ENCODE results near the gene RIN2. TPM values are rescaled to one million over a fixed set of nuclear protein-coding genes. Genes with fewer than 3 reads are reported as not detected.

Gene RIN2
- total and polyA plus RNA-seq, 2 of the 4 experiments (the other 2 are of a cell fraction): 16.1 to 72.2 TPM

DNA sequence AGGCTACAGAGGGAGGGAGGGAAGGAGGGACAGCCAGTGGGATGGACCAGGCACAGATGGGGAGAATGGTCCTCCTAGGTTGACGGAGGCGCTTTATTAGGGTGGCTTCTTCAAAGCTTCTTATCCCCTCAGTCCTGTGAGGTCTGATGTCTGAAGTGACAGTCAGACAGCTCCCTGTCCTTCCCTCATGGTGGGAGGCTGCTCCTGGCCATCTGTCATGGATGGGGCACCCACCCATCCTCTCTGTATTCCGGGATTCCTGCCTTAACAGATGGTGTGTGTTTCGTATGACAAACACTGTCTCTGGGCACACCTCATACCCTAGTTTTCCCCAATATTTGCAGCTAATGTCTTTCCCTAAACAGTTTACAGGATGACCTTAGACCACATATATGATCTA is 7.9 kb downstream of the RIN2 start:
- Histone ChIP-seq H4K8ac (ENCODE audit: low read depth in 2 of 2, low read length in 2 of 2) (no peak overlapping the region), H3K27ac (ENCODE audit: insufficient read depth, low read length) (no peak overlapping the region), H3K9me3 (ENCODE audit: control insufficient read depth, insufficient read depth, low read length) (no peaks in the 10 kb centered on the region), H3K4ac (ENCODE audit: low read depth, low read length) (no peak overlapping the region), H3K4me1 (ENCODE audit: control insufficient read depth, insufficient read depth, low read length) (peaks cover 7% of the 10 kb centered on the region), H4K5ac (ENCODE audit: low read depth, low read length) (no peak overlapping the region), H2AK5ac (ENCODE audit: low read depth, low read length) (no peak overlapping the region; the same call in 1 of the 2 replicates), H2BK5ac (ENCODE audit: low read depth, low read length, poor library complexity, severe bottlenecking) (no peak overlapping the region), H2BK20ac (ENCODE audit: low read depth, low read length) (no peak overlapping the region), H2AK9ac (replicated peaks; ENCODE audit: low read depth, low read length, poor library complexity) (no peak overlapping the region), H2BK15ac (ENCODE audit: low read depth, low read length) (no peak overlapping the region), H3K27me3 (ENCODE audit: control insufficient read depth, insufficient read depth, low read length) (no peaks in the 10 kb centered on the region), H2BK120ac (ENCODE audit: low read depth, low read length) (no peak overlapping the region), H3K4me3 (ENCODE audit: insufficient read depth, low read depth, low read length) (no peak overlapping the region), H3K4me2 (ENCODE audit: low read depth, low read length) (no peak overlapping the region), H4K20me1 (ENCODE audit: insufficient read depth, low read length) (peaks cover 32% of the 10 kb centered on the region), H3K36me3 (ENCODE audit: control insufficient read depth, insufficient read depth, low read length) (peaks cover 4% of the 10 kb centered on the region), H3K14ac (replicated peaks; ENCODE audit: low read depth, low read length) (no peak overlapping the region), H3K18ac (ENCODE audit: low read depth, low read length) (no peak overlapping the region), H3K56ac (ENCODE audit: extremely low read depth, insufficient read depth, low read length) (no peak overlapping the region), H3K9me1 (ENCODE audit: insufficient read depth, low read length) (peaks cover 16% of the 10 kb centered on the region), H3K9ac (ENCODE audit: low read depth, low read length) (no peak overlapping the region), H4K91ac (ENCODE audit: insufficient read depth, low read depth, low read length) (no peak overlapping the region), H2AFZ (replicated peaks; ENCODE audit: low read length, poor library complexity) (no peak overlapping the region), H3K23ac (ENCODE audit: low read depth, low read length) (no peak overlapping the region; the same call in 1 of the 2 replicates), H3K79me1 (ENCODE audit: low read depth in 1 of 2, low read length in 2 of 2) (peaks cover 15 to 70% of the 10 kb centered on the region in 2 experiments)
- BruUV-seq (replicated peaks): no TSS peak
- no peak for DNase-seq
- no peak for ATAC-seq (ENCODE audit: low read depth)
- in situ Hi-C loops (cut with MboI; ENCODE audit: low sequenced_read_pairs): no loop called here
- dilution Hi-C loops (cut with HindIII; ENCODE audit: low sequenced_read_pairs, unreplicated experiment): no loop called here
- 100% methylated on average over 1 of the region's 4 CpGs; no CpG with 5 or more reads in 1 of the 2 experiments for WGBS, 2 experiments (ENCODE audit: extremely low coverage in 2 of 2, insufficient read length in 1 of 2)
- intact Hi-C loops (cut with micrococcal nuclease): no loop called here
- no peak for TF ChIP-seq CEBPB (IDR thresholded peaks at IDR 0.05; ENCODE audit: low read depth, low read length)
- TF ChIP-seq MAFK (IDR thresholded peaks at IDR 0.05; ENCODE audit: low read depth, low read length): no peak
- CTCF ChIA-PET: no interaction called here
- POLR2A ChIA-PET (ENCODE audit: unreplicated experiment): no interaction called here

All from IMR-90 (cell line).